ENCODE results near the gene AMOTL2. TPM values are rescaled to one million over a fixed set of nuclear protein-coding genes. Genes with fewer than 3 reads are reported as not detected.

AMOTL2 gene
- polyA plus RNA-seq, 1 donor (not counting 4 experiments of a cell fraction or from before 2014, with no cell fraction given) = 39.8 TPM

DNA sequence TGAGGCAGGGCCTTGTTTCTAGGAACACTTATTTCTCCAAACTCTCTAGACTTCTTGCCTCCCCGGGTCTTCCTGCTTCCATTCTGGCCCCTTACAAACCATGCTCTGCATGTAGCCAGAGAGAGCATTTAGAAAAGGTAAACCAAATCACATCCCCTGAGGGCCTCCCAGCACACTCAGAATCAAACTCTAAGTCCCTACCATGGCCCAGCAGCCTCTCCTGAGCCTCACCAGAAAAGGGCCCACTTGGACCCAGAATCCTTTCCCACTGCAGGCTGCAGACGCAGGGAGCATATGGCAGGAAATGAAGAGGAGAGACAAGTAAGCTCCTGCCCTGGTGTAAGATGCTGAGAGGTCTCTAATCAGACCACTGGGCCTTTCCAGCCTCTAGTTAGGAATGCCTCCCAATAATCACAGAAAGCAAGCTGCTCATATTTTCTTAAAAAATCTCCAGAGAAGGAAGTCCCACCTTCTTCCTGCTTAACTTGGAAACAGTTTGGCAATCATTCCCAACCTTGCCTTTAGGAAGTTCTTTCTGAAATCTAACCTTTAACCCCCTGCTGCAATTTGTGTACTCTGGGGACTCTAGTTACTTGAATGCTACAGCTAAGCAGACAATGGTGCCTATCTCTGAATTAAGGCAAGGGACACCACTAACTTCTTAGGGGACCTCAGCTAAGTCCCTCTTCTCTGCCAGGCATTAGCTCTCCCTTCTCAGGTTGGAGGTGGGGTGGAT is 4.2 kb downstream of the AMOTL2 start:
- Histone ChIP-seq H2AFZ (ENCODE audit: control insufficient read depth, low read length) (no peak overlapping the region), H3K4me3 (ENCODE audit: control insufficient read depth in 2 of 3, extremely low read depth in 1 of 3, insufficient read depth in 2 of 3, low read depth in 1 of 3, low read length in 3 of 3) (peak overlapping the region in 2 of 3 experiments; percentile 10 to 38), H3K9ac (ENCODE audit: control insufficient read depth, extremely low read depth, insufficient read depth, low read length) (peak overlapping the region; percentile 41), H3K4me1 (ENCODE audit: control insufficient read depth, extremely low read depth, insufficient read depth, low read length) (peaks cover 81% of the 10 kb centered on the region), H4K20me1 (ENCODE audit: control insufficient read depth, extremely low read depth, insufficient read depth, low read length) (peaks cover 39% of the 10 kb centered on the region), H3K36me3 (ENCODE audit: control insufficient read depth in 2 of 2, extremely low read depth in 1 of 2, insufficient read depth in 2 of 2, low read length in 2 of 2) (peaks cover 60 to 82% of the 10 kb centered on the region in 2 experiments), H3K4me2 (ENCODE audit: control insufficient read depth, extremely low read depth, insufficient read depth, low read depth, low read length) (peak overlapping the region; percentile 96), H3K27ac (ENCODE audit: control insufficient read depth, insufficient read depth, low read length) (peak overlapping the region; percentile 36), H3K9me3 (ENCODE audit: control insufficient read depth, low read depth, low read length) (no peaks in the 10 kb centered on the region), H3K79me2 (ENCODE audit: control insufficient read depth, insufficient read depth, low read length) (peaks cover 78% of the 10 kb centered on the region), H3K27me3 (ENCODE audit: control insufficient read depth, extremely low read depth, insufficient read depth, low read length) (no peaks in the 10 kb centered on the region), H3K9me1 (ENCODE audit: control insufficient read depth, extremely low read depth, insufficient read depth, low read length) (peaks cover 2% of the 10 kb centered on the region)
- dilution Hi-C loops (cut with MboI; ENCODE audit: extremely low pct_ligation_motif_present, low sequenced_read_pairs) = no loop called here
- FAIRE-seq (peak; percentile 71), DNase-seq (ENCODE audit: low read depth, low spot score) (no peak)
- TF ChIP-seq EZH2 (IDR thresholded peaks at IDR 0.05; ENCODE audit: low read length) = no peak
- TF ChIP-seq, protein P1, sequence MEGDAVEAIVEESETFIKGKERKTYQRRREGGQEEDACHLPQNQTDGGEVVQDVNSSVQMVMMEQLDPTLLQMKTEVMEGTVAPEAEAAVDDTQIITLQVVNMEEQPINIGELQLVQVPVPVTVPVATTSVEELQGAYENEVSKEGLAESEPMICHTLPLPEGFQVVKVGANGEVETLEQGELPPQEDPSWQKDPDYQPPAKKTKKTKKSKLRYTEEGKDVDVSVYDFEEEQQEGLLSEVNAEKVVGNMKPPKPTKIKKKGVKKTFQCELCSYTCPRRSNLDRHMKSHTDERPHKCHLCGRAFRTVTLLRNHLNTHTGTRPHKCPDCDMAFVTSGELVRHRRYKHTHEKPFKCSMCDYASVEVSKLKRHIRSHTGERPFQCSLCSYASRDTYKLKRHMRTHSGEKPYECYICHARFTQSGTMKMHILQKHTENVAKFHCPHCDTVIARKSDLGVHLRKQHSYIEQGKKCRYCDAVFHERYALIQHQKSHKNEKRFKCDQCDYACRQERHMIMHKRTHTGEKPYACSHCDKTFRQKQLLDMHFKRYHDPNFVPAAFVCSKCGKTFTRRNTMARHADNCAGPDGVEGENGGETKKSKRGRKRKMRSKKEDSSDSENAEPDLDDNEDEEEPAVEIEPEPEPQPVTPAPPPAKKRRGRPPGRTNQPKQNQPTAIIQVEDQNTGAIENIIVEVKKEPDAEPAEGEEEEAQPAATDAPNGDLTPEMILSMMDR (optimal IDR thresholded peaks at IDR 0.05 in 1 of 3, IDR thresholded peaks at IDR 0.05 in 1 of 3, conservative IDR thresholded peaks at IDR 0.05 in 1 of 3; ENCODE audit: extremely low read depth in 1 of 3, insufficient read depth in 2 of 3, low read length in 3 of 3) = no peak

DNA sequence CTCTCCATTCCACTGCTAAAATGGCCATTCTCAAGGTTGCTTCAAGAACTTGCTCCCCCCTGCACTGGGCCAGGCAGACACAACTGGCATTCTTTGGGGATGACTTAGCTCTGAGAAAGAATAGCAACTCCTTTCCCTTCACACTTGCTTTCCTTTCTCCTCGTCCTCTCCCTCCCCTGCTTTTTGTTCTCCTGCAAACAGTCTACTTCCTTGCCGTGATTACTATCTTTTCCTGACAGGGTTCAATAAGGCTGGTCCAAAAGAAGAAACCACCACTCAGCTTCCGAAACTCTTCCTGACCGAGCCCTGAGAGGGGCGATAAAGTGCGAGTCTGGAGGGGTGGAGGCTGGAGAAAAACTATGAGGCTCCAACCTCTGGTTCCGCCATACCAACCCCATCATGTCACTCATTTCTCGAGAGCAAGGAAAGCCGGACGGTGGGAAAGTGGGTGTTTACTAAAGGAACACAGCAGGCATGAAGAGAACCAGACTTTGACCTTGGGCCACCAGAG is 5.0 kb downstream of the AMOTL2 start:
- no peak for TF ChIP-seq EZH2 (IDR thresholded peaks at IDR 0.05; ENCODE audit: low read length)
- TF ChIP-seq, protein P1 (optimal IDR thresholded peaks at IDR 0.05 in 1 of 3, IDR thresholded peaks at IDR 0.05 in 1 of 3, conservative IDR thresholded peaks at IDR 0.05 in 1 of 3; ENCODE audit: extremely low read depth in 1 of 3, insufficient read depth in 2 of 3, low read length in 3 of 3) = no peak
- dilution Hi-C loops (cut with MboI; ENCODE audit: extremely low pct_ligation_motif_present, low sequenced_read_pairs) = no loop called here
- peak overlapping the region; percentile 20 for H3K27ac ChIP-seq (ENCODE audit: control insufficient read depth, insufficient read depth, low read length)
- peaks cover 2% of the 10 kb centered on the region for H3K9me1 ChIP-seq (ENCODE audit: control insufficient read depth, extremely low read depth, insufficient read depth, low read length)
- peaks cover 60 to 88% of the 10 kb centered on the region in 2 experiments for H3K36me3 ChIP-seq (ENCODE audit: control insufficient read depth in 2 of 2, extremely low read depth in 1 of 2, insufficient read depth in 2 of 2, low read length in 2 of 2)
- no peak overlapping the region for H3K9ac ChIP-seq (ENCODE audit: control insufficient read depth, extremely low read depth, insufficient read depth, low read length)
- H3K4me1 ChIP-seq (ENCODE audit: control insufficient read depth, extremely low read depth, insufficient read depth, low read length) = peaks cover 83% of the 10 kb centered on the region
- no peaks in the 10 kb centered on the region for H3K9me3 ChIP-seq (ENCODE audit: control insufficient read depth, low read depth, low read length)
- FAIRE-seq (peak; percentile 51), DNase-seq (ENCODE audit: low read depth, low spot score) (no peak)
- H3K27me3 ChIP-seq (ENCODE audit: control insufficient read depth, extremely low read depth, insufficient read depth, low read length) = no peaks in the 10 kb centered on the region
- peaks cover 39% of the 10 kb centered on the region for H4K20me1 ChIP-seq (ENCODE audit: control insufficient read depth, extremely low read depth, insufficient read depth, low read length)
- H3K4me3 ChIP-seq (ENCODE audit: control insufficient read depth in 2 of 3, extremely low read depth in 1 of 3, insufficient read depth in 2 of 3, low read depth in 1 of 3, low read length in 3 of 3) = no peak overlapping the region
- peaks cover 77% of the 10 kb centered on the region for H3K79me2 ChIP-seq (ENCODE audit: control insufficient read depth, insufficient read depth, low read length)
- no peak overlapping the region for H2AFZ ChIP-seq (ENCODE audit: control insufficient read depth, low read length)
- H3K4me2 ChIP-seq (ENCODE audit: control insufficient read depth, extremely low read depth, insufficient read depth, low read depth, low read length) = peak overlapping the region; percentile 96

All from keratinocyte (primary cell).